NCI-H1930 (cell line): ENCODE data around the gene CGAS.
"Not testable (repeated sequence)": the region's sequence is repeated elsewhere in the genome, so short reads cannot be mapped to it uniquely, and the experiment has no call there.

Source experiments
- DNase-seq, 2 experiments: peaks; one replicate each; lab custom pipeline; 2025; lab: John Stamatoyannopoulos, UW

The CGAS gene

DNA sequence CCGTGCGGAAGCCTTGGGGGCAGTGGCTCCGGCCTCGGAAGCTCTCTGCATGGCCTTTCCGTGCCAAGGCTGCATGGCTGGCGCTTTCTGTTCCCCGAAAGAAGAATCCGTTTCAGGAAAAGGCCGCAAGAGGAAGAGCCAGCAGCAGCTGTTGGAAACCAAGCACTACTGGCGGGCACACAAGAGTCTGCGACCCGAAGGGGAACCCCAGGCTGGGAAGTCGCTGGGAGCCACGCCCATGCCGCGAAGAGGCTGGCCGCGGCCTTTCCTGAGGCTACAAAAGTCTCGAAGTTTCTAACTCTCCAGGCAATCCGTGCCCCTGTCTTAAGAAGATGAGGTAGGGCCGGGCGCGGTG is at the start of gene CGAS:
Gene CGAS, minus strand, starts transcription at position 191 of the 355 bp plus-strand sequence. Its CDS starts 116 bp downstream, at position 75.
- no peak for DNase-seq

DNA sequence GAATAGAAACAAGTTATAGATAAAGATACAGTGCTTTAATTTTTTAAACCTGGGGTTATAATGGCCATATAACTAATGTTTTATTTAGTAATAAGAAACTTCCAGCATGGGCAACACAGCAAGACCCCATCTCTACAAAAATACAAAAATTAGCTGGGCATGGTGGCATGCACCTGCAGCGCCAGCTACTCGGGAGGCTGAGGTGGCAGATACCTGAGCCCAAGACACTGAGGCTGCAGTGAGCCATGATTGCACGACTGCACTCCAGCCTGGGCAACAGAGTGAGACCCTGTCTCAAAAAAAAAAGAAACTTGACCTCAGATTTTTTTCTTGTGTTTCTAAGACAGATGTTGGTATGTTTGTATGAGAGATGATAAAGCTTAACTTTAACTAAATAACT is 45.8 kb upstream of the CGAS start:
- DNase-seq: no peak

DNA sequence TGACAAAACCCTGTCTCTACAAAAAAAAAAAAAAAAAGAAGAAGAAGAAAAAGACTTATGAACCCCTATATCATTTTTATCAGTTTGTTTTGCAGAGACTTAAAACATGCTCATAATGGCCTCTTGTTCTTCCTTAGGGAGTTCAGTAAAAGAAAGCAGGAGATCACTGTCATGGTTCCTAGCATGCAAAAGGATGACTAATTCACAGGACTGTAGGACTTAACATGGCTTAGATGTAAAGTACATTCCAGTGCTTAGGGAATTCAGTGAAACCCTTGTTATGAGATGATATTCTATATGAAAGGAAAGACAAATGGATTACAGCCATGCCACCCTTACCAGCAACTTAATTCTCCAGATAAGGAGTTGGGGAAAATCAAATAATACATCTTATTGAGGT is 39.3 kb upstream of the CGAS start:
- no peak for DNase-seq

DNA sequence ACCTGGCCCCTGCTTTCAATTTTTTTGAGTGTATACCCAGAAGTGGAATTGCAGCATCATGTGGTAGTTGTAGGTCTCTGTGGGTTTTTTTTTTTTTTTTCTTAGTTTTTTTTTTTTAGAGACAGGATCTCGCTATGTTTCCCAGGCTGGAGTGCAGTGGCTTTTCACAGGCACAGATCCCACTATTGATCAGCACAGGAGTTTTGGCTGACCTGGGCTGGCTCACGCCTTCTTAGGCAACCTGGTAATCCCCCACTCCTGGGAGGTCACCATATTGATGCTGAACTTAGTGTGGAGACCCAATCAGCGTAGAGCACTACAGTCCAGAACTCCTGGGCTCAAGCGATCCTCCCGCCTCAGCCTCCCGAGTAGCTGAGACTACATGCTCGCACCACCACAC is 35.4 kb upstream of the CGAS start:
- DNase-seq: no peak

DNA sequence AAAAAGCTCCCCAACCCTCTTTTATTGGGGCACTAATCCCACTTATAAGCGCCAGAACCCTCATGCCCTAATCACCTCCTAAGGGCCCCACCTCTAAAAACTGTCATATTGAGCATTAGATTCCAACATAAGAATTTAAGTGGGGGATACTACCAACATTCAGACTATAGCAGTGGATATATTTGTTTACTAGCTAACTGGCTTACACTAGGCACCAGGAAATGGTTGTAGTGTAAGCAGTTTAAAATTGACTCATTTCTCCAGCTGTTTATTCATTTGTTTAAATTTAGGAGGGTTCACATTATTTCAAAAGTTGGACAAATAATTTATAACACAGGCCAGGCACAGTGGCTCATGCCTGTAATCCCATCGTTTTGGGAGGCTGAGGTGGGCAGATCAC is 32.3 kb upstream of the CGAS start:
- no peak for DNase-seq

DNA sequence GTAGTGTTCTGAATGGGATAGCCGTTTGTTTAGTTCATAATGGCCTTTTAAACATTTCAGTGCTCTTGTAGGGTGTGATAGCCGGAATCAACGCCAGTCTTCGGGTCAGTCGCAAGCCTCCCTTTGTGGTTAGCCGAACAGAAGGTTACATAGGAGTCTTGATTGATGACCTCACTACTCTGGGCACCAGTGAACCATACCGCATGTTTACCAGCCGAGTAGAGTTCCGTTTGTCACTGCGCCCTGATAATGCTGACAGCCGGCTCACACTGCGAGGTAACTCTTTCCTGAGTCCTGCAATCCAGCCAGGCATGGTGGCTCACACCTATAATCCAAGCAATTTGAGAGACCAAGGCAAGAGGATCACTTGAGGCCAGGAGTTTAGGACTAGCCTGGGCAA is 29.9 kb upstream of the CGAS start:
- no peak for DNase-seq

DNA sequence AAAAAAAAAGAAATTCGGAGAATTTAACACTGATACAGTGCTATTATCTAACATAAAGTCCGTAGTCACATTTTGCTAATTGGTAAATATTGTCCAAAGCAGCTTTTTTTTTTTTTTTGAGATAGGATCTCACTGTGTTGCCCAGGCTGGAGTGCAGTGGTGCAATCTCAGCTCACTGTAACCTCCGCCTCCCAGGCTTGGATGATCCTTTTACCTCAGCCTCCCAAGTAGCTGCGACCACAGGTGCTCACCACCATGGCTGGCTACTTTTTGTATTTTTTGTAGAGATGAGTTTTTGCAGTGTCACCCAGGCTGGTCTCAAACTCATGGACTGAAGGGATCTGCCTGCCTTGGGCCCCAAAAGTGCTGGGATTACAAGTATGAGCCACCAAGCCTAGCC is 25.3 kb upstream of the CGAS start:
- no peak for DNase-seq

DNA sequence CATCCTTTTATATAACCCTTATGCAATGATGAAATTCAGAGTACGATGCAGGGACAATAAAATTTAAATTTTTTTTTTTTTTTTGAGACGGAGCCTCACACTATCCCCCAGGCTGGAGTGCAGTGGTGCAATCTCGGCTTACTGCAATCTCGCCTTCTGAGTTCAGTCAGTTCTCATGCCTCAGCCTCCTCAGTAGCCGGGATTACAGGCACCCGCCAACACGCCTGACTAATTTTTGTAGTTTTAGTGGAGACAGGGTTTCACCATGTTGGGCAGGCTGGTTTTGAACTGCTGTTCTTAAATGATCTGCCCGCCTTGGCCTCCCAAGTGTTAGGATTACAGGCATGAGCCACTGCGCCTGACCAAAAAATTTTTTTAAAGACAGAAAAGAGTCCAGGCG is 24.6 kb upstream of the CGAS start:
- no peak for DNase-seq

DNA sequence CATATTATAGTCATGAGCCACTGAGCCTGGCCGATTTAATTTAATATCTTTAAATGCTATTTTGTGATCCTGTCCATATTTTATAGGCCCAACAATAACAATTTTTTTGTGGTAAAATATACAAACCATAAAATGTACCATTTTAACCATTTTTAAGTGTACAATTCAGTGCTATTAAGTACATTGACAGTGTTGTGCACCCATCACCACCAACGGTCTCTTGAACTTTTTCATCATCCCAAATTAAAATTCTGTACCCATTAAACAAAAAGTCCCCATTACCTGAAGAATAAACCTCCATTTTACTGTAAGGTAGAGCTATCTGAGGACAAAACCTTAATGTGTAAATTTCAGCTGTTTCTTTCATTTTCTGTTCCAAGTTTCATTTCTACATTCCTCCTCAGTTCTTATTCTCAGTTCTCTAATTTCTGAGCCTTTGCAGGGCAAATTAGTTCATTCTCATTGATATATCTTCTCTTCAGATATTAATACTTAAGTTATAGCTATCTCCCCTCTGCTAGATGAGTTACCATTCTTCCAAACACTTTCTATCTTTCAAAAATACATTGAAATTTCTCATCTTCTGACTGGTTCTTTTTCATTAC is 19.7 kb upstream of the CGAS start:
- DNase-seq: no peak

DNA sequence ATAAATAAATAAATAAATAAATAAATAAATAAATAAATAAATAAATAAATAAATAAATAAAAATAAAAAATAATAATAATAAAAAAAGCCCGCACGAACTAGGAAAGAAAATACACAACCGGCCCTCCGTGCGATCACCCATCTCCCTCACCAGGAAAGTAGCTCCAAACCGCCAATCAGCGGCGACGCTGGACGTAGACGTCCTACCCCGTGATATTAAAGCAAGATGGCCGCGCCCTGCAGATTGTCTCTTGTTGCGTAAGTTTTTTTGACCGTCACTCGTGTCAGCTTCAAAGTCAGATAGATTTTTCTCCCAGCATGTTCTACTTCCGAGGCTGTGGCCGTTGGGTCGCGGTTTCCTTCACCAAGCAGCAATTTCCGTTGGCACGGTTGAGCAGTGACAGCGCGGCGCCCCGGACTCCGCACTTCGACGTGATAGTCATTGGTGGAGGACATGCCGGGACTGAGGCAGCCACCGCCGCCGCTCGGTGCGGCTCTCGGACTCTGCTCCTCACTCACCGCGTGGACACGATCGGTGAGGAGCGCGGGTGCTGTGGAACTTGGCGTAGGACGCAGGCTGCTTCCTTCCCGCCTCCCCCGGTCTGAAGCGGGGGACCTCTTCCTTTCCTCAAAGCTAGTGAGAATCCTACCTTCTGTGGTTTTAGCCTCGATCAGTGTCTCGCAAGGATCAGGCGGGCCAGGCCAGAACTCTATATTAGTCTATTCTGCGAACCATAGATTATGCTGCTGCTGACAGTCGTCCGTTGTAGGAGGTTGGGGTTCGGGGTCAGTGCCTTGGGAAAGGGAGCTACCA is 9.6 kb upstream of the CGAS start, which contains the start of gene MTO1:
Gene MTO1, plus strand, starts transcription at position 201 of the 814 bp plus-strand sequence. Its CDS starts 118 bp downstream, at position 319.
- peak; percentile 73 to 78 for DNase-seq

DNA sequence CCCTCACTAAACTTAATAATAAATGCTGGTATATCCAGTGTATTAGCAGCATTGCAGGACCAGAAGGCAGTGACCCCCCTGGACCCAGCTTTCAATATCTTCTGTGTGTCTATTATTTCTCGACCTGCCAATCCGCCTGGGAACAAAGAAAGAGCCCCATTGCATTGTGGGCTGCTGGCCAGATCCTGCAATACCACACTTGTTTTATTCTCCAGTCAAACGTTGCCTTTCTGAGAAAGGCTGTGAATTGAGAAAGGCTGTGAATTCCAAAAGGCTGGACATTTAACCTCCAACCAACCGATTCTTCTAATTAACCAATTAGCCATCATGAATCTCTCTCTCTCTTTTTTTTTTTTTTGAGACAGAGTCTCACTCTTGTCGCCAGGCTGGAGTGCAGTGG is 8.0 kb upstream of the CGAS start:
- no peak for DNase-seq

DNA sequence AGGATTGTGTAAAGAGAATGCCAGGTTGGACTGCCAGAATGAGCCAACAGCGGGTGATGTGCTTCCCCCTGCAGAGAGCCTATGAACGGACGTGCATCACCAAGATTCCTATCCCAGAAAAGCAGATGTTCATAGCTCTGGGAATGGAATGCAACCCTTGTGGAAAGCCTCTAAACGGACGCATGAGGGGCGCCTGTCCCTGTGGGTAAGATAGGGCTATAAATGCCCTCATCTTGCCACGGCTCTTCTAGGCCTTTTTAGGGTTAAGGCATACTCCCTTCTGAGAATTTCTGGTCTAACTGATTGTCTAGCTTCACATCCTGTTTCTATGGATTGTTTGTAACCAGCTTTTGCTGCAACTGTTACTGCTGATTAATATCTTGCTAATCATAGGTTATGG is 7.4 kb upstream of the CGAS start:
- DNase-seq: not testable (repeated sequence)

DNA sequence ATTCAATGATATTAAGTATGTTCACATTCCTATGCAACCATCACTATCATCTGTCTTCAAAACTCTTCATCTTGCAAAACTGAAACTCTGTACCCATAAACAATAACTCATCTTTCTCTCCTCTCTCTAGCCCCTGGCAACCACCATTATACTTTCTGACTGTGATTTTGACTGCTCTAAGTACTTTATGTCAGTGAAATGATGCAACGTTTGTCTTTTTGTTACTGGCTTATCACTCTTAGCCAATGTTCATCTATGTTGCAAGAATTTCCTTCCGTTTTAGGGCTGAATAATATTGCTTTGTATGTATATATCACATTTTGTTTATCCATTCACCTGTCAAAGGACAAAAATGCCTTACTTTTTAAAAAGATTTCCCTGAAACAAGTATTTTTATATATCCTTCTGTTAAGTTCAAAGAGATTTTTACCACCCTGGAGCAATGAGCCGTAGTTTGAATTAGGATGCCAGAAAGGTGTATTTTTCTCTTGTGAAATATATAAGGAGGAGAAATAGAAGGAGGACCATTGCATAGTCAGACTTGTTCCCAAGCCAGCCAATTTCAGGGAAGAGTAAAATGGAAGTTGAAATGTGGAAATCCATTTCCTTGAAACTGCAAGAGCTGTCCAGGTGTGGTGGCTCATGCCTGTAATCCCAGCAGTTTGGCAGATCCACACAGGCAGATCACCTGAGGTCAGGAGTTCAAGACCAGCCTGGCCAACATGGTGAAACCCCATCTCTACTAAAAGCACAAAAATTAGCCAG is 4.0 kb upstream of the CGAS start:
- DNase-seq: no peak

DNA sequence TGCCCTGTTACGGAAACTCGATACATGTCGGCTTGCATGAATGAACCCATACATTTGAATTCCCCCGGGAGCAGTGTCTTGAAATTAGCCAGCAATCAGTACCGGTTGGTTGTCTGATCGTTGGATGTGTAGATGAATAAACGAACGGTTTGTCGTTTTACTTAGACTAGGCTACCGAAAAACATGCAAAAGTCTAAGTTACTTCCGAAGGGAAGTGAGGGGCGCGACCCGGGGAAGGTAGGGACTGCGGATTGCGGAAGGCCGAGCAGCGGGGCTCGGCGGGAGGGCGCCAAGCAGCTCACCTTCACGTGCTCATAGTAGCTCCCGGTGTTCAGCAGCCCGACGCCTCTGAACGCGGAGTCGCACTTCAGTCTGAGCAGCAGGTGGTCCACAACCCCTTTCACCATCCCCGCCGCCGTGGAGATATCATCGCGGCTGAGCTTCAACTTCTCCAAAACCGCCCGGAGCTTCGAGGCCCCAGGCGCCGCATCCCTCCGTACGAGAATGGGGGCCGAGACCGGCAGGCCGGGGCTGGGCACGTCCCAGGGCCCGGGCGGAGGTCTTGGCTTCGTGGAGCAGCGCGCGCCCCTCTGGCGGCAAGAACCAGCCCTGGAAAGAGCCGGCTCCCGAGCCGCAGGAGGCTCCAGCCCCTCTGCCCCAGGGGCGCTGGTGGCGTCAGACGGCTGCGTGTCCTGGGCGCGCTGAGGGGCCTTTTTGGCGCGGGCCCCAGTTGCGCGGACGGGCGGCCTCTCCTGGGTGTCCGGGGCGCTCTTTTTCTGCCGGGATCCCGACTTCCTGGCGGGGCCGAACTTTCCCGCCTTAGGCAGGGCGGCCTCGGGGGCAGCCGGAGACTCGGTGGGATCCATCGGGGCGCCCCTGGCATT is 632 bp downstream of the CGAS start:
- DNase-seq: no peak

DNA sequence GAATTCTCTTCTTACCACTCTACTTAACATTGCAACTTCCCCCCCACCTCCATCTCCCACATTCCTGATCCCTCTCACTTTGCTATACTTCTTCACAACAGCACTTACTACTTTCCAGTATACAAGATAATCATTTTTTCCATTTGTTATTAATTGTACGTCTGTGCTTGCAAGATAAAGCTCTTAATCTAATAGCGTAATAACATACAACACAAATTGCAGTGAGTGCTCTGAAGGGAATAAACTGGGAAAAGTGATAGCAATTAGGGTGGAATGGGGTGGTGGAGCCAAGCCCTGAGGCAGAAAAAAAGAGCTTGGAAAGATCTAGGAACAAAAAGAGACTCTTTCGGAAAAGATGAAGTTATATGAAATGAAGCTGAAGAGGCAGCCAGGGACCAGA is 8.5 kb downstream of the CGAS start:
- no peak for DNase-seq

DNA sequence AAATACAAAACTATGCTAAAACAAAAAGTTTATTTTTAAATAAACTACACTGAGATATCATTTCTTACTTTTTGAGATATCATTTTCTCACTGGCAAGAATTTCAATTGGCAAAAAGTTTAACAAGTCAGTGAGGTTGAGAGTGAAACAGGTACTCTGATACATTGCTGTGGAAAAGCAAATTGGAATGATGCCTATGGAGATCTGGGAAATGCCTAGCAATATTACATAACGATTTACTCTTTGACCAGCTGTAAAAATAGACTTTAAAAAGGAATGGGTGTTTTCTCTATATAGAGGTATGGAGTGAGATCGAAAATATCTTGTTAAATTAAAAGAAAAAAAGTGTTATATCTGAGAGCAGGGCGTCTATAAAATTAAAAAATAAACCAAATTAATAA is 16.9 kb downstream of the CGAS start:
- DNase-seq: no peak

DNA sequence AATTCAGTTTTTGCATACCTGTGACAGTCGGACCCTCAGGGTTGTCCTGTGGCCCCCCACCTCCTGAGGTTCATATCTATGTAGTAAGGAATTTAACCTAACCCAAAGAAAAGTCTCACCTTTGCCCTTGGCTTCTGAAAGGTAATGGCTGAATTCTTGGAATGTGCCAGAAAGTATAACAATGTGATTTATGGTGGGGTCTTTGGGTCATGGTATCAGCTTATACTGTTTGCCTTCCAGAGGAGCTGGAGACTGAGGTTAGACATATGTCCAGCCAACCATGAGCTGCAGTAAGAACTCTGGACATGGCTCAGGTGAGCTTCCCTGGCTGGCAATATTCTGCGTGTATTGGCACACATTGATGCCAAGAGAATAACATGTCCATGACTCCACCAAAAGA is 30.6 kb downstream of the CGAS start:
- DNase-seq: no peak

DNA sequence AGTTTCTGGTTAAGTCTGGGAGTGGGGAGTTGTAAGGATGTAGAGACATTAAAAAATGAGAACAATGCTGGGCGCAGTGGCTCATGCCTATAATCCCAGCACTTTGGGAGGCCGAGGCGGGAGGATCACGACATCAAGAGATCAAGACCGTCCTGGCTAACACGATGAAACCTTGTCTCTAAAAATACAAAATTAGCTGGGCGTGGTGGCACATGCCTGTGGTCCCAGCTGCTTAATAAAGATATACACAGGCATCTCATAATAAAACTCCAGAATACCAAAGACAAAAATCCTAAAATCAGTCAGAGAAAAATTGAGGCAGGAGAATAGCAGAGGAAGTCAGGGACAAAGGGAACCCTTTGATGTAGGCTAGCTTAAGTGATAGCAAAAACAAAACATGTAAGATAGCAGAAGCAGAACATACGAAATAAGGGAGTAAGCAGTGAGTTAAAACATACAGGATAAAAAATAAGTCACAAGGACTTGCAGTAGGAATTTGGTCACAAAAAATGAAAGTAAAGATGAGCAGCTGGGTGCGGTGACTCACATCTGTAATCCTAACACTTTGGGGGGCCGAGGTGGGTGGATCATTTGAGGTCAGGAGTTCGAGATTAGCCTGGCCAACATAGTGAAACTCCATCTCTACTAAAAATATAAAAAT is 33.9 kb downstream of the CGAS start:
- DNase-seq: no peak

DNA sequence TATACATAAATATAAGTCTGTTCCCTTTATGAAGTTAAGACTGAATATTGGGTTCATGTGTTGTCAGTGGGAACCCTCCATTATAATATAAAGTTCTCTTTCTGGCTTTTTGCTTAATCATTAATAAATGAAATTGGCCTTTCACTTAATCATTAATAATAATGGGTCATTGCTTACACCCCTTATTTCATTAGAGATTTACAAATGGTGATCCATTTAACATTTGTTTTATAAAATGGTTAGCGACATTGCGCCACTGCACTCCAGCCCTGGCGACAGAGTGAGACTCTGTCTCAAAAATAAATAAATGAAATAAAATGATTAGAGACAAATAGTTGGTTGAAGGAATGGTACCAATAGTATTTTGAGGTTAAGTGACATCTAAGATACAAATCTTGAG is 39.0 kb downstream of the CGAS start:
- no peak for DNase-seq

DNA sequence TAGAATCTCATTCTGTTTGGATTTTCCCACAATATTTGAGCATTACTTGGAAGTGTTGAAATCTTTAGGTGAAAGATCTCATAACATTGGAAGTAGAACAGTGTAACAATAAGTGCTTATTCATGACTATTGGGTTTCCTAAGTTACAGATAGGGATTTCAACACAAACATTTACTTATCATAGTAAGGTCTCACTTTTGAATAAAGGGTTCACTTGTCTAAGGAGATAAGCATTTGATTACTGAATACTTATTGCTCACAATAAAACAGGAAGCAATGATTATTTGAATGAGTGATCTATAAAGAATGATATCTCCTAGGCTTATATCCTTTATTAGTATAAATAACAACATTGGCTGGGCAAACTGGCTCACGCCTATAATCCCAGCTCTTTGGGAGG is 42.7 kb downstream of the CGAS start:
- no peak for DNase-seq

DNA sequence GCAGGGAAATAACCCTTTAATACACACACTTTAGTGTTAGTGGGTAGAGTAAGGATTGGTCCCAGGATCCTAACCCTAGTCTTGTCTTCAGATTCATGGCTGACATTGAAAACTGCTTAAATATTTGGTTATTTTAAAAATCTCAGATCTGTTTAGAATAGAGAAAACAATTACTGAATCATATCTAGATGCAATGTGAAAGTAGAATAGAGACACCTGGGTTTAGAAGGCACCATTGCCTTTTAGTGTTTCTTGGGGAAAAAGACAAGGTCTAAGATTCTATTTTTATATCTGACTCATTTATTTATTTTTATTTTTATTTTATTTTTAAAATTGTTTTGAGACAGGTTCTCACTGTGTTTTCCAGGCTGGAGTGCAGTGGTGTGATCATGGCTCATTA is 51.4 kb downstream of the CGAS start:
- DNase-seq: no peak

DNA sequence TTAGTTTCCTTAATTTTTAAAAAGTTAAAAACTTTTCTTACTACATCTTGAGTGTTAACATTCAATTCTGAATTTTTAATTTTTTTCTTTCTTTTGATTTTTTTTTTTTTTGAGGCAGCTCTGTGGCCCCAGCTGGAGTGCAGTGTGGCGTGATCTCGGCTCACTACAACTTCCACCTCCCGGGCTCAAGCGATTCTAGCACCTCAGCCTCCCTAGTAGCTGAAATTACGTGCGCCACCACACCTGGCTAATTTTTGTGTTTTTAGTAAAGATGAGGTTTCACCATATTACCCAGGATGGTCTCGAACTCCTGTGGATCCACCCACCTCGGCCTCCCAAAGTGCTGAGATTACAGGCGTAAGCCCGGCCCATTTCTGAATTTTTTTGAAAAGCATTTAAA is 56.2 kb downstream of the CGAS start:
- no peak for DNase-seq
